ENCODE results near the gene CEMIP. TPM values are rescaled to one million over a fixed set of nuclear protein-coding genes. Genes with fewer than 3 reads are reported as not detected.

The CEMIP gene
- total and polyA plus RNA-seq, 2 of the 13 experiments (the other 11 are each of a cell fraction or from before 2014, with no cell fraction given) = 4.3 to 28.5 TPM

DNA sequence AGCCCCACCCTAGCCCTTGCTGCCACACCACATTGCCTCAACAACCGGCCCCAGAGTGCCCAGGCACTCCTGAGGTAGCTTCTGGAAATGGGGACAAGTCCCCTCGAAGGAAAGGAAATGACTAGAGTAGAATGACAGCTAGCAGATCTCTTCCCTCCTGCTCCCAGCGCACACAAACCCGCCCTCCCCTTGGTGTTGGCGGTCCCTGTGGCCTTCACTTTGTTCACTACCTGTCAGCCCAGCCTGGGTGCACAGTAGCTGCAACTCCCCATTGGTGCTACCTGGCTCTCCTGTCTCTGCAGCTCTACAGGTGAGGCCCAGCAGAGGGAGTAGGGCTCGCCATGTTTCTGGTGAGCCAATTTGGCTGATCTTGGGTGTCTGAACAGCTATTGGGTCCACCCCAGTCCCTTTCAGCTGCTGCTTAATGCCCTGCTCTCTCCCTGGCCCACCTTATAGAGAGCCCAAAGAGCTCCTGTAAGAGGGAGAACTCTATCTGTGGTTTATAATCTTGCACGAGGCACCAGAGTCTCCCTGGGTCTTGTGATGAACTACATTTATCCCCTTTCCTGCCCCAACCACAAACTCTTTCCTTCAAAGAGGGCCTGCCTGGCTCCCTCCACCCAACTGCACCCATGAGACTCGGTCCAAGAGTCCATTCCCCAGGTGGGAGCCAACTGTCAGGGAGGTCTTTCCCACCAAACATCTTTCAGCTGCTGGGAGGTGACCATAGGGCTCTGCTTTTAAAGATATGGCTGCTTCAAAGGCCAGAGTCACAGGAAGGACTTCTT, 171.3 kb downstream of the CEMIP start:
- H3K27ac ChIP-seq (ENCODE audit: extremely low read length, insufficient read depth, low read length) = no peak overlapping the region
- H3K79me2 ChIP-seq (ENCODE audit: insufficient read depth, low read length) = no peaks in the 10 kb centered on the region
- H3K4me1 ChIP-seq (ENCODE audit: insufficient read depth, low read length) = peaks cover 25% of the 10 kb centered on the region
- H3K9ac ChIP-seq (ENCODE audit: insufficient read depth, low read depth, low read length) = no peak overlapping the region
- H3K27me3 ChIP-seq (ENCODE audit: control insufficient read depth in 1 of 2, insufficient read depth in 2 of 2, low read length in 2 of 2) = no peaks in the 10 kb centered on the region; a peak in 1 of 5 replicates
- no peak for ATAC-seq
- H3K4me3 ChIP-seq (replicated peaks in 1 of 3; ENCODE audit: insufficient read depth in 1 of 3, low read depth in 2 of 3, low read length in 3 of 3) = no peak overlapping the region
- H3K4me2 ChIP-seq (ENCODE audit: low read depth, low read length) = no peak overlapping the region
- BruUV-seq (replicated peaks) = no TSS peak
- H3K36me3 ChIP-seq (replicated peaks in 1 of 2; ENCODE audit: control insufficient read depth in 1 of 2, insufficient read depth in 2 of 2, low read length in 2 of 2) = peaks cover 18 to 41% of the 10 kb centered on the region in 2 experiments
- no peak overlapping the region for H2AFZ ChIP-seq (ENCODE audit: low read length)
- ChIA-PET CTCF (ENCODE audit: low intra/inter-chr PET ratio, low total read pairs) (no interaction called here), POLR2A (no interaction called here)
- no peak for DNase-seq (ENCODE audit: low spot score)
- in situ Hi-C loops (cut with HindIII; ENCODE audit: extremely low pct_ligation_motif_present, low pct_unique_long_range_greater_than_20kb) = loop anchor here (25.0 kb wide), 1 partner anchor 488 kb away; no protein-coding TSS in a partner anchor
- no peaks in the 10 kb centered on the region for H3K9me3 ChIP-seq (ENCODE audit: low read length)
- WGBS (ENCODE audit: low lambda C conversion rate) = 100% methylated on average over 3 of the region's 8 CpGs
- no peaks in the 10 kb centered on the region for H4K20me1 ChIP-seq (ENCODE audit: insufficient read depth, low read length)
- intact Hi-C loops (cut with micrococcal nuclease; ENCODE audit: unreplicated experiment) = no loop called here
- FAIRE-seq = no peak
- TF ChIP-seq, protein P1, sequence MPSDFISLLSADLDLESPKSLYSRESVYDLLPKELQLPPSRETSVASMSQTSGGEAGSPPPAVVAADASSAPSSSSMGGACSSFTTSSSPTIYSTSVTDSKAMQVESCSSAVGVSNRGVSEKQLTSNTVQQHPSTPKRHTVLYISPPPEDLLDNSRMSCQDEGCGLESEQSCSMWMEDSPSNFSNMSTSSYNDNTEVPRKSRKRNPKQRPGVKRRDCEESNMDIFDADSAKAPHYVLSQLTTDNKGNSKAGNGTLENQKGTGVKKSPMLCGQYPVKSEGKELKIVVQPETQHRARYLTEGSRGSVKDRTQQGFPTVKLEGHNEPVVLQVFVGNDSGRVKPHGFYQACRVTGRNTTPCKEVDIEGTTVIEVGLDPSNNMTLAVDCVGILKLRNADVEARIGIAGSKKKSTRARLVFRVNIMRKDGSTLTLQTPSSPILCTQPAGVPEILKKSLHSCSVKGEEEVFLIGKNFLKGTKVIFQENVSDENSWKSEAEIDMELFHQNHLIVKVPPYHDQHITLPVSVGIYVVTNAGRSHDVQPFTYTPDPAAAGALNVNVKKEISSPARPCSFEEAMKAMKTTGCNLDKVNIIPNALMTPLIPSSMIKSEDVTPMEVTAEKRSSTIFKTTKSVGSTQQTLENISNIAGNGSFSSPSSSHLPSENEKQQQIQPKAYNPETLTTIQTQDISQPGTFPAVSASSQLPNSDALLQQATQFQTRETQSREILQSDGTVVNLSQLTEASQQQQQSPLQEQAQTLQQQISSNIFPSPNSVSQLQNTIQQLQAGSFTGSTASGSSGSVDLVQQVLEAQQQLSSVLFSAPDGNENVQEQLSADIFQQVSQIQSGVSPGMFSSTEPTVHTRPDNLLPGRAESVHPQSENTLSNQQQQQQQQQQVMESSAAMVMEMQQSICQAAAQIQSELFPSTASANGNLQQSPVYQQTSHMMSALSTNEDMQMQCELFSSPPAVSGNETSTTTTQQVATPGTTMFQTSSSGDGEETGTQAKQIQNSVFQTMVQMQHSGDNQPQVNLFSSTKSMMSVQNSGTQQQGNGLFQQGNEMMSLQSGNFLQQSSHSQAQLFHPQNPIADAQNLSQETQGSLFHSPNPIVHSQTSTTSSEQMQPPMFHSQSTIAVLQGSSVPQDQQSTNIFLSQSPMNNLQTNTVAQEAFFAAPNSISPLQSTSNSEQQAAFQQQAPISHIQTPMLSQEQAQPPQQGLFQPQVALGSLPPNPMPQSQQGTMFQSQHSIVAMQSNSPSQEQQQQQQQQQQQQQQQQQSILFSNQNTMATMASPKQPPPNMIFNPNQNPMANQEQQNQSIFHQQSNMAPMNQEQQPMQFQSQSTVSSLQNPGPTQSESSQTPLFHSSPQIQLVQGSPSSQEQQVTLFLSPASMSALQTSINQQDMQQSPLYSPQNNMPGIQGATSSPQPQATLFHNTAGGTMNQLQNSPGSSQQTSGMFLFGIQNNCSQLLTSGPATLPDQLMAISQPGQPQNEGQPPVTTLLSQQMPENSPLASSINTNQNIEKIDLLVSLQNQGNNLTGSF (CRISPR knock-in tag; IDR thresholded peaks at IDR 0.05) = no peak
- TF ChIP-seq KAT8 (CRISPR knock-in tag; IDR thresholded peaks at IDR 0.05) (no peak), ZNF550 (CRISPR knock-in tag; IDR thresholded peaks at IDR 0.05; ENCODE audit: borderline replicate concordance) (no peak), ZNF883 (CRISPR knock-in tag; IDR thresholded peaks at IDR 0.05; ENCODE audit: not compliant biosample characterization) (no peak), HOXA3 (CRISPR knock-in tag; IDR thresholded peaks at IDR 0.05) (no peak), TBL1XR1 (IDR thresholded peaks at IDR 0.05; ENCODE audit: borderline replicate concordance, low read length, partially characterized antibody) (no peak), ARNT (IDR thresholded peaks at IDR 0.05) (no peak), MZF1 (CRISPR knock-in tag; IDR thresholded peaks at IDR 0.05; ENCODE audit: borderline replicate concordance) (no peak), JUND (CRISPR knock-in tag; IDR thresholded peaks at IDR 0.05) (no peak), POLR2AphosphoS5 (IDR thresholded peaks at IDR 0.05; ENCODE audit: low read depth, low read length) (no peak)
- TF ChIP-seq, protein P2, sequence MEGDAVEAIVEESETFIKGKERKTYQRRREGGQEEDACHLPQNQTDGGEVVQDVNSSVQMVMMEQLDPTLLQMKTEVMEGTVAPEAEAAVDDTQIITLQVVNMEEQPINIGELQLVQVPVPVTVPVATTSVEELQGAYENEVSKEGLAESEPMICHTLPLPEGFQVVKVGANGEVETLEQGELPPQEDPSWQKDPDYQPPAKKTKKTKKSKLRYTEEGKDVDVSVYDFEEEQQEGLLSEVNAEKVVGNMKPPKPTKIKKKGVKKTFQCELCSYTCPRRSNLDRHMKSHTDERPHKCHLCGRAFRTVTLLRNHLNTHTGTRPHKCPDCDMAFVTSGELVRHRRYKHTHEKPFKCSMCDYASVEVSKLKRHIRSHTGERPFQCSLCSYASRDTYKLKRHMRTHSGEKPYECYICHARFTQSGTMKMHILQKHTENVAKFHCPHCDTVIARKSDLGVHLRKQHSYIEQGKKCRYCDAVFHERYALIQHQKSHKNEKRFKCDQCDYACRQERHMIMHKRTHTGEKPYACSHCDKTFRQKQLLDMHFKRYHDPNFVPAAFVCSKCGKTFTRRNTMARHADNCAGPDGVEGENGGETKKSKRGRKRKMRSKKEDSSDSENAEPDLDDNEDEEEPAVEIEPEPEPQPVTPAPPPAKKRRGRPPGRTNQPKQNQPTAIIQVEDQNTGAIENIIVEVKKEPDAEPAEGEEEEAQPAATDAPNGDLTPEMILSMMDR (CRISPR knock-in tag; IDR thresholded peaks at IDR 0.05) = no peak
- TF ChIP-seq, protein P3, sequence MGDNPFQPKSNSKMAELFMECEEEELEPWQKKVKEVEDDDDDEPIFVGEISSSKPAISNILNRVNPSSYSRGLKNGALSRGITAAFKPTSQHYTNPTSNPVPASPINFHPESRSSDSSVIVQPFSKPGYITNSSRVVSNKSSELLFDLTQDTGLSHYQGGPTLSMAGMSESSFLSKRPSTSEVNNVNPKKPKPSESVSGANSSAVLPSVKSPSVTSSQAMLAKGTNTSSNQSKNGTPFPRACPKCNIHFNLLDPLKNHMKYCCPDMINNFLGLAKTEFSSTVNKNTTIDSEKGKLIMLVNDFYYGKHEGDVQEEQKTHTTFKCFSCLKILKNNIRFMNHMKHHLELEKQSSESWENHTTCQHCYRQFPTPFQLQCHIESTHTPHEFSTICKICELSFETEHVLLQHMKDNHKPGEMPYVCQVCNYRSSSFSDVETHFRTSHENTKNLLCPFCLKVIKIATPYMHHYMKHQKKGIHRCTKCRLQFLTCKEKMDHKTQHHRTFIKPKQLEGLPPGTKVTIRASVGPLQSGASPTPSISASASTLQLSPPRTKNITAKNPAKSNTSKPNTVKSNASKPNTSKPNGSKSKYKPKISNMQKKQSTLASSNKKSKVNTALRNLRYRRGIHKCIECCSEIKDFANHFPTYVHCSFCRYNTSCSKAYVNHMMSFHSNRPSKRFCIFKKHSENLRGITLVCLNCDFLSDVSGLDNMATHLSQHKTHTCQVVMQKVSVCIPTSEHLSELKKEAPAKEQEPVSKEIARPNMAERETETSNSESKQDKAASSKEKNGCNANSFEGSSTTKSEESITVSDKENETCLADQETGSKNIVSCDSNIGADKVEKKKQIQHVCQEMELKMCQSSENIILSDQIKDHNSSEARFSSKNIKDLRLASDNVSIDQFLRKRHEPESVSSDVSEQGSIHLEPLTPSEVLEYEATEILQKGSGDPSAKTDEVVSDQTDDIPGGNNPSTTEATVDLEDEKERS (CRISPR knock-in tag; IDR thresholded peaks at IDR 0.05) = no peak
